GM23338 (cell line): ENCODE results near the gene ZFAND6. TPM values are rescaled to one million over a fixed set of nuclear protein-coding genes. Genes with fewer than 3 reads are reported as not detected.

Experiments used
- ATAC-seq: fragments of 200-7000 bp; cut with Tn5 transposase; 3 replicates; pipeline ENCODE4 v1.9.1; 2020
- DNase-seq: peaks from one replicate; pipeline ENCODE4 v3.0.0-alpha.2; 2015; ENCODE audit warnings: low spot score
- H2AFZ ChIP-seq: fragments of 200-600 bp; sonication (generic); 2 replicates; pipeline ENCODE4 v1.8.0; 2016; ENCODE audit warnings: antibody characterized with exemption, mild to moderate bottlenecking, moderate library complexity
- H3F3A ChIP-seq: fragments of 200-600 bp; sonication (generic); replicated peaks from 2 replicates; pipeline ENCODE4 v1.8.0; 2017; ENCODE audit warnings: antibody characterized with exemption, mixed run types, low read depth
- H3K27ac ChIP-seq: fragments of 200-600 bp; sonication (generic); 2 replicates; pipeline ENCODE4 v1.6.1; 2016; ENCODE audit warnings: low read depth
- H3K27me3 ChIP-seq: fragments of 200-600 bp; sonication (generic); 2 replicates; pipeline ENCODE4 v1.8.0; 2016; ENCODE audit warnings: mild to moderate bottlenecking, mixed run types, moderate library complexity; ENCODE audit not compliant: insufficient read depth
- H3K36me3 ChIP-seq: fragments of 200-600 bp; sonication (generic); 2 replicates; pipeline ENCODE4 v1.8.0; 2016; ENCODE audit warnings: mild to moderate bottlenecking; ENCODE audit not compliant: insufficient read depth
- H3K4me1 ChIP-seq: fragments of 200-600 bp; sonication (generic); 2 replicates; pipeline ENCODE4 v1.8.0; 2016; ENCODE audit warnings: mild to moderate bottlenecking, moderate library complexity; ENCODE audit not compliant: insufficient read depth
- H3K4me2 ChIP-seq: fragments of 200-600 bp; sonication (generic); 2 replicates; pipeline ENCODE4 v1.7.1; 2017; ENCODE audit warnings: mixed run types
- H3K4me3 ChIP-seq: fragments of 200-600 bp; sonication (generic); 2 replicates; pipeline ENCODE4 v1.6.1; 2016; ENCODE audit warnings: mixed run types
- H3K79me2 ChIP-seq: fragments of 200-600 bp; sonication (generic); replicated peaks from 2 replicates; pipeline ENCODE4 v1.8.0; 2017; ENCODE audit warnings: mild to moderate bottlenecking; ENCODE audit not compliant: insufficient read depth
- H3K9me2 ChIP-seq: fragments of 200-600 bp; sonication (generic); 2 replicates; pipeline ENCODE4 v1.8.0; 2017; ENCODE audit not compliant: insufficient read depth
- H4K20me1 ChIP-seq: fragments of 200-600 bp; sonication (generic); replicated peaks from 2 replicates; pipeline ENCODE4 v1.8.0; 2017; ENCODE audit warnings: mild to moderate bottlenecking; ENCODE audit not compliant: insufficient read depth
- H3K27ac Mint-ChIP-seq: 2 replicates; pipeline ENCODE4 v1.8.0; 2020; ENCODE audit warnings: inconsistent platforms, mild to moderate bottlenecking, moderate library complexity, mixed read lengths
- H3K27me3 Mint-ChIP-seq: 3 replicates; pipeline ENCODE4 v1.8.0; 2022; ENCODE audit warnings: low read depth, mild to moderate bottlenecking, moderate library complexity, mixed read lengths, inconsistent platforms; ENCODE audit not compliant: insufficient read depth, poor library complexity
- H3K36me3 Mint-ChIP-seq: 3 replicates; pipeline ENCODE4 v1.8.0; 2021; ENCODE audit warnings: low read depth, mild to moderate bottlenecking, inconsistent platforms, moderate library complexity, mixed read lengths
- H3K4me1 Mint-ChIP-seq: 3 replicates; pipeline ENCODE4 v1.8.0; 2020; ENCODE audit warnings: mild to moderate bottlenecking, inconsistent platforms, mixed read lengths
- H3K4me3 Mint-ChIP-seq: 3 replicates; pipeline ENCODE4 v1.8.0; 2021; ENCODE audit warnings: moderate library complexity, mild to moderate bottlenecking, inconsistent platforms, mixed read lengths
- H3K9me3 Mint-ChIP-seq: 3 replicates; pipeline ENCODE4 v1.8.0; 2020; ENCODE audit warnings: moderate library complexity, mild to moderate bottlenecking, inconsistent platforms, mixed read lengths
- CREB1 ChIP-seq: fragments of 250-450 bp; sonication (Bioruptor Pico); IDR thresholded peaks from 2 replicates; pipeline ENCODE4 v1.5.0; 2020; ENCODE audit warnings: low read depth, mild to moderate bottlenecking, moderate library complexity
- CTCF ChIP-seq, 2 experiments: fragments of 200-600 bp in 1 of 2; sonication (generic) in 1 of 2; conservative IDR thresholded peaks; 2 replicates each; pipeline versions ENCODE4 v1.5.1 to v1.6.1; 2016 to 2017; ENCODE audit warnings: antibody characterized with exemption in 2 of 2, low read depth in 2 of 2, mild to moderate bottlenecking in 2 of 2, moderate library complexity in 1 of 2
- EZH2 ChIP-seq: fragments of 200-600 bp; sonication (generic); IDR thresholded peaks from one replicate; pipeline ENCODE4 v1.8.0; 2017; ENCODE audit warnings: antibody characterized with exemption, mild to moderate bottlenecking, low read depth; ENCODE audit not compliant: unreplicated experiment
- EZH2phosphoT487 ChIP-seq: fragments of 200-600 bp; sonication (generic); IDR thresholded peaks from one replicate; pipeline ENCODE4 v1.8.1; 2018; ENCODE audit warnings: antibody characterized with exemption; ENCODE audit not compliant: unreplicated experiment
- JUNB ChIP-seq: IDR thresholded peaks from one replicate; pipeline ENCODE4 v1.6.1; 2016; ENCODE audit warnings: antibody characterized with exemption; ENCODE audit not compliant: unreplicated experiment
- NANOG ChIP-seq: IDR thresholded peaks from 2 replicates; pipeline ENCODE4 v1.6.1; 2016; ENCODE audit warnings: antibody characterized with exemption, borderline replicate concordance
- POLR2AphosphoS5 ChIP-seq: IDR thresholded peaks from 2 replicates; pipeline ENCODE4 v1.6.1; 2016; ENCODE audit warnings: antibody characterized with exemption, low read depth
- STAT1 ChIP-seq: IDR thresholded peaks from one replicate; pipeline ENCODE4 v1.6.1; 2016; ENCODE audit warnings: antibody characterized with exemption; ENCODE audit not compliant: unreplicated experiment
- ZNF331 ChIP-seq: fragments of 250-450 bp; sonication (Bioruptor Pico); IDR thresholded peaks from 2 replicates; pipeline ENCODE4 v1.5.0; 2020; ENCODE audit warnings: low read depth, mild to moderate bottlenecking, moderate library complexity
- ZNF462 ChIP-seq: fragments of 250-450 bp; sonication (Bioruptor Pico); IDR thresholded peaks from 2 replicates; pipeline ENCODE4 v1.5.0; 2020; ENCODE audit warnings: mild to moderate bottlenecking, moderate library complexity
- long read RNA-seq: library from polyadenylated mRNA; unstranded; transcript quantifications from one replicate; pipeline ENCODE4 v2.0.0, GENCODE V29; 2020; ENCODE audit not compliant: unreplicated experiment
- polyA plus RNA-seq: library from polyadenylated mRNA; unstranded; fragments of >200 nt; fragmentation: Nextera tagmentation; extraction: Ambion mirVana; gene quantifications from 2 replicates; pipeline ENCODE4 v1.2.1, GENCODE V29; 2016
- total RNA-seq: library from RNA; depleted of rRNA; stranded (reverse); fragments of >200 nt; shearing (Covaris generic); gene quantifications from 2 replicates; pipeline ENCODE4 v1.2.3, GENCODE V29; 2014; rRNA removed

ZFAND6 gene
- total RNA-seq = 292 and 346 TPM in 2 replicates
- polyA plus RNA-seq = 169 and 205 TPM in 2 replicates
- long read RNA-seq, transcript ZFAND6-220 (6 exons, 891 nt) = major isoform, 105 of 138 reads
- long read RNA-seq, transcript ZFAND6-201 (7 exons, 1,814 nt) = minor isoform, 19 of 138 reads
- long read RNA-seq, partial matches to known transcripts = 9 of 138 reads
- long read RNA-seq, other reads (novel, unspliced or antisense) = 4 of 138 reads

- peak within 1 kb of the TSS; percentile 90 for H3K4me3 Mint-ChIP-seq
- H3K27me3 Mint-ChIP-seq = peaks cover 6% of the 10 kb centered on the region
- TF ChIP-seq JUNB (no peak), EZH2 (peak; percentile 30), POLR2AphosphoS5 (peak; percentile 97), STAT1 (no peak), CREB1 (peak; percentile 84), ZNF331 (CRISPR knock-in tag) (no peak), CTCF (conservative IDR thresholded peaks at IDR 0.05; ENCODE audit: low read depth in 2 of 2) (peak in 1 of 2 experiments; percentile 14; a peak in 2 of 4 replicates)
- Histone ChIP-seq H3K27ac (peak within 1 kb of the TSS; percentile 98), H3K27me3 (no peaks in the 10 kb centered on the region), H4K20me1 (peaks cover 27% of the 10 kb centered on the region), H3K9me2 (no peaks in the 10 kb centered on the region), H3K36me3 (no peaks in the 10 kb centered on the region), H3K79me2 (peaks cover 41% of the 10 kb centered on the region), H3K4me1 (peaks cover 49% of the 10 kb centered on the region), H3K4me2 (peak within 1 kb of the TSS; percentile 96), H3K4me3 (peak within 1 kb of the TSS; percentile 82), H3F3A (peaks cover 13% of the 10 kb centered on the region; the same call in 1 of the 2 replicates), H2AFZ (peak within 1 kb of the TSS; percentile 77; the same call in 1 of the 2 replicates)
- no peaks in the 10 kb centered on the region for H3K9me3 Mint-ChIP-seq
- peak within 1 kb of the TSS; percentile 98 for H3K27ac Mint-ChIP-seq
- peaks cover 30% of the 10 kb centered on the region for H3K4me1 Mint-ChIP-seq
- H3K36me3 Mint-ChIP-seq = no peaks in the 10 kb centered on the region
- DNase-seq (peak; percentile 99), ATAC-seq (peak; percentile 90)
Measured at GRCh38 chr15:80058851-80059785, at the start of gene ZFAND6. Gene ZFAND6, plus strand, starts transcription at chr15:80059676. Its CDS starts 60,669 bp downstream, at chr15:80120345.

GRCh38 chr15:80010131-80010673 lies 49.3 kb upstream of the ZFAND6 start:
- H3K4me3 Mint-ChIP-seq = no peak overlapping the region
- no peaks in the 10 kb centered on the region for H3K79me2 ChIP-seq
- no peaks in the 10 kb centered on the region; the same call in 2 of the 3 replicates for H3K4me1 Mint-ChIP-seq
- no peak overlapping the region for H3K27ac Mint-ChIP-seq
- no peaks in the 10 kb centered on the region for H3K36me3 Mint-ChIP-seq
- no peaks in the 10 kb centered on the region; the same call in 1 of the 2 replicates for H3K4me1 ChIP-seq
- no peak overlapping the region for H3K4me3 ChIP-seq
- no peaks in the 10 kb centered on the region for H3K27me3 Mint-ChIP-seq
- H4K20me1 ChIP-seq = no peaks in the 10 kb centered on the region
- H3K4me2 ChIP-seq = no peak overlapping the region
- H3K27me3 ChIP-seq = no peaks in the 10 kb centered on the region
- DNase-seq = no peak
- no peak for ATAC-seq
- H3F3A ChIP-seq = peaks cover 4% of the 10 kb centered on the region; the same call in 1 of the 2 replicates
- H3K27ac ChIP-seq = no peak overlapping the region
- no peaks in the 10 kb centered on the region for H3K36me3 ChIP-seq
- H3K9me2 ChIP-seq = no peaks in the 10 kb centered on the region
- no peaks in the 10 kb centered on the region for H3K9me3 Mint-ChIP-seq
- no peak overlapping the region for H2AFZ ChIP-seq
- TF ChIP-seq ZNF331 (CRISPR knock-in tag) (no peak), EZH2phosphoT487 (no peak), ZNF462 (no peak), JUNB (no peak), EZH2 (no peak), NANOG (no peak), STAT1 (no peak)
